CD4-positive, alpha-beta T cell (primary cell): ENCODE results near the gene MED17. TPM values are rescaled to one million over a fixed set of nuclear protein-coding genes. Genes with fewer than 3 reads are reported as not detected.
"Not testable (repeated sequence)": the region's sequence is repeated elsewhere in the genome, so short reads cannot be mapped to it uniquely, and the experiment has no call there.

Experiments
- ATAC-seq: fragments of 200-7000 bp; cut with Tn5 transposase; one replicate; pipeline ENCODE4 v1.10.0; 2022; ENCODE audit warnings: mild to moderate bottlenecking; ENCODE audit not compliant: poor library complexity
- CTCF ChIA-PET: fragments of 350-600 bp; sonication (Branson Sonifier 250); formaldehyde crosslinking; loops from one replicate; lab custom pipeline; 2021; ENCODE audit warnings: antibody characterized with exemption, inconsistent platforms; lab: Charles Lee
- POLR2A ChIA-PET: fragments of 350-600 bp; sonication (Branson Sonifier 250); formaldehyde crosslinking; loops from one replicate; lab custom pipeline; 2021; ENCODE audit warnings: antibody characterized with exemption, inconsistent platforms; lab: Charles Lee
- DNase-seq, 14 experiments: peaks; one replicate each; pipeline ENCODE4 v3.0.0-alpha.2; 2013 to 2020; ENCODE audit warnings: mixed read lengths in 2 of 14
- H3K27ac ChIP-seq, 2 donors: one replicate each; pipeline versions ENCODE4 v1.5.1 to v1.7.0; 2013; ENCODE audit warnings: low read length in 2 of 2, low read depth in 1 of 2, mild to moderate bottlenecking in 1 of 2
- H3K27me3 ChIP-seq, 2 experiments: 1 replicate in 1 of 2; 2 replicates in 1 of 2; pipeline versions ENCODE4 v1.6.1 to v1.7.0; 2013; ENCODE audit warnings: low read length in 2 of 2, control low read depth in 1 of 2, mild to moderate bottlenecking in 1 of 2, moderate library complexity in 1 of 2; ENCODE audit not compliant: insufficient read depth in 2 of 2, control insufficient read depth in 1 of 2
- H3K36me3 ChIP-seq: one replicate; pipeline ENCODE4 v1.6.1; 2013; ENCODE audit warnings: low read length, control low read depth; ENCODE audit not compliant: insufficient read depth
- H3K4me1 ChIP-seq: one replicate; pipeline ENCODE4 v1.6.1; 2013; ENCODE audit warnings: low read length, control low read depth; ENCODE audit not compliant: insufficient read depth
- H3K4me3 ChIP-seq: one replicate; pipeline ENCODE4 v1.5.1; 2013; ENCODE audit warnings: mild to moderate bottlenecking, low read length, moderate library complexity
- H3K9me3 ChIP-seq, 2 experiments: 1 replicate in 1 of 2; 2 replicates in 1 of 2; pipeline versions ENCODE4 v1.6.1 to v1.7.0; 2013; ENCODE audit warnings: low read length in 2 of 2, mild to moderate bottlenecking in 2 of 2, control low read depth in 1 of 2, moderate library complexity in 1 of 2; ENCODE audit not compliant: control insufficient read depth in 1 of 2, insufficient read depth in 1 of 2
- H3K27ac Mint-ChIP-seq: one replicate; pipeline ENCODE4 v1.8.0; 2020; ENCODE audit warnings: mixed read lengths
- H3K27me3 Mint-ChIP-seq: one replicate; pipeline ENCODE4 v1.8.0; 2021; ENCODE audit warnings: mixed read lengths
- H3K36me3 Mint-ChIP-seq: one replicate; pipeline ENCODE4 v1.8.0; 2021; ENCODE audit warnings: low read depth, mixed read lengths
- H3K4me1 Mint-ChIP-seq: one replicate; pipeline ENCODE4 v1.8.0; 2021; ENCODE audit warnings: low read depth, mixed read lengths
- H3K4me3 Mint-ChIP-seq: one replicate; pipeline ENCODE4 v1.8.0; 2020; ENCODE audit warnings: mild to moderate bottlenecking, mixed read lengths
- H3K9me3 Mint-ChIP-seq: one replicate; pipeline ENCODE4 v1.8.0; 2020; ENCODE audit warnings: mixed read lengths
- intact Hi-C, 2 experiments: fragments of 100-400 bp; cut with DNase I in 1 of 2; cut with micrococcal nuclease in 1 of 2; formaldehyde crosslinking; loops; one replicate each; pipeline versions ENCODE4 v1.15.1 to v1.9.0; 2023 to 2025; cut with DNase I, micrococcal nuclease
- total RNA-seq, 174 experiments: library from RNA in 2 of 174; stranded (reverse) in 2 of 174; gene quantifications; one replicate each; pipeline ENCODE4 v1.2.3 and lab custom pipeline; 2021 to 2026
- TF ChIP-seq, protein P1 (sequence below): fragments of 200-600 bp; IDR thresholded peaks from one replicate; pipeline ENCODE4 v1.8.0; 2022; ENCODE audit warnings: antibody characterized with exemption, mild to moderate bottlenecking

MED17 gene
- total RNA-seq, 2 experiments from 2014 or later, result 63.1 to 63.6 TPM

DNA sequence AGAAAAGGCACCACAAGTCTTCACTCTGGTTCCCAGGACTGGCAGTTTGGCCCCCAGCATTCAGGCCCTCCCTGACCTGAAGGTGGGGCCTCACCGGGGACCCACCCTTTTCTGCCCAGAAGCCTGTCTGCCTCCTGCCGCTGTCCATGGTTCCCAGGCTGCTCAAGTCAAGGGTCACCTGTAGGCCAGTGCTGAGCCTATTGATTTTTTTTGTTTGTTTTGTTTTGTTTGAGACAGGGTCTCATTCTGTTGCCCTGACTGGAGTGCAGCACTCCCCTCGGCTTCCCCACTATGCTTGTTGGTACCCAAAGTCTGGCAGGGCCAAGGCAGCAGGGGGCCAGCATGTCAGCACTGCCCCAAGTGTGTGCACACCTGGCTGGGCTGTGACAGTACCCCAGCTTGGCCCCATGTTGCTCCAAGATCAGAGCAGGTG lies 11.0 kb upstream of the MED17 start:
- intact Hi-C loops, result no loop called here
- ChIA-PET CTCF (interaction anchor here (1.3 kb wide), 1 partner anchor 11 kb away, joined by 3 read pairs; the partner anchor contains the start of gene MED17), POLR2A (interaction anchor here (1.2 kb wide), 1 partner anchor 11 kb away, joined by 5 read pairs; the partner anchor contains the start of gene MED17)
- ATAC-seq, result no peak
- Histone ChIP-seq H3K27me3 (no peaks in the 10 kb centered on the region), H3K4me1 (no peaks in the 10 kb centered on the region), H3K4me3 (no peak overlapping the region), H3K36me3 (no peaks in the 10 kb centered on the region), H3K9me3 (peaks cover 0 to 14% of the 10 kb centered on the region in 2 experiments), H3K27ac (no peak overlapping the region)
- Mint-ChIP-seq H3K9me3 (no peaks in the 10 kb centered on the region), H3K4me3 (no peak overlapping the region), H3K4me1 (no peaks in the 10 kb centered on the region), H3K36me3 (no peaks in the 10 kb centered on the region), H3K27ac (no peak overlapping the region), H3K27me3 (no peaks in the 10 kb centered on the region)
- DNase-seq, result no peak
- TF ChIP-seq, protein P1, sequence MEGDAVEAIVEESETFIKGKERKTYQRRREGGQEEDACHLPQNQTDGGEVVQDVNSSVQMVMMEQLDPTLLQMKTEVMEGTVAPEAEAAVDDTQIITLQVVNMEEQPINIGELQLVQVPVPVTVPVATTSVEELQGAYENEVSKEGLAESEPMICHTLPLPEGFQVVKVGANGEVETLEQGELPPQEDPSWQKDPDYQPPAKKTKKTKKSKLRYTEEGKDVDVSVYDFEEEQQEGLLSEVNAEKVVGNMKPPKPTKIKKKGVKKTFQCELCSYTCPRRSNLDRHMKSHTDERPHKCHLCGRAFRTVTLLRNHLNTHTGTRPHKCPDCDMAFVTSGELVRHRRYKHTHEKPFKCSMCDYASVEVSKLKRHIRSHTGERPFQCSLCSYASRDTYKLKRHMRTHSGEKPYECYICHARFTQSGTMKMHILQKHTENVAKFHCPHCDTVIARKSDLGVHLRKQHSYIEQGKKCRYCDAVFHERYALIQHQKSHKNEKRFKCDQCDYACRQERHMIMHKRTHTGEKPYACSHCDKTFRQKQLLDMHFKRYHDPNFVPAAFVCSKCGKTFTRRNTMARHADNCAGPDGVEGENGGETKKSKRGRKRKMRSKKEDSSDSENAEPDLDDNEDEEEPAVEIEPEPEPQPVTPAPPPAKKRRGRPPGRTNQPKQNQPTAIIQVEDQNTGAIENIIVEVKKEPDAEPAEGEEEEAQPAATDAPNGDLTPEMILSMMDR, result no peak

DNA sequence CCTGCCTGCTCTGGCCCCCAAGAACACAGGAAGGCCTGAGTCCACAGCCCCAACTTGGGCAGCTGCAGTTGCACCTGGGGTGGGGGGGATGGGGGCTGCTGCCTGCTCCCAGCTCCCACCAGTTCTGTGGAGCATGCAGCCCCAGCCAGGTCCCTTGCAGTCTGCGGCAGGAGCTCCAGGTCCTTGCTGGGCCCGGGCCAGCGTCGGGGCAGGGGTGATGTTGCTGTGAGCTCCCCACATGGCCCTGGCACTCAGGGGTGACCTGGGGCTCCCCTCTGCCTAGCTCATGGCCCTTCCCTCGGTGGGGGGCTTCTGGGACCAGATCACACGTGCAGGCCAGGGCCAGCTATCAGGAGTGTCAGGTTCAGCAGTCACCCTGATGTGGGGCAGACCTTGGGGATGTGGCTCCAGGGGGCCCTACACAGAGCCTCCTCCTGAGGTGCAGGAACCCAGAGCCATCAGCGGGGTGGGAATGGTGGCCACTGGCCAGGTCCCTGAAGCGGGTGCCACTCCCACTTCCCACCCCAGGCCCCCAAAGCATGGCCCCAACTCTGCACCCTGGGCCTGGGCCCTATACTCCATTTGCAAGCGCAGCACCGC lies 10.4 kb upstream of the MED17 start:
- Histone ChIP-seq H3K27me3 (no peaks in the 10 kb centered on the region), H3K9me3 (peaks cover 0 to 14% of the 10 kb centered on the region in 2 experiments), H3K4me3 (no peak overlapping the region), H3K4me1 (no peaks in the 10 kb centered on the region), H3K27ac (no peak overlapping the region), H3K36me3 (no peaks in the 10 kb centered on the region)
- intact Hi-C loops, result no loop called here
- Mint-ChIP-seq H3K27me3 (no peaks in the 10 kb centered on the region), H3K27ac (no peak overlapping the region), H3K4me1 (no peaks in the 10 kb centered on the region), H3K9me3 (no peaks in the 10 kb centered on the region), H3K36me3 (no peaks in the 10 kb centered on the region), H3K4me3 (no peak overlapping the region)
- DNase-seq, result no peak
- POLR2A ChIA-PET, result no interaction called here
- ATAC-seq, result no peak
- TF ChIP-seq, protein P1, result no peak
- CTCF ChIA-PET, result no interaction called here

DNA sequence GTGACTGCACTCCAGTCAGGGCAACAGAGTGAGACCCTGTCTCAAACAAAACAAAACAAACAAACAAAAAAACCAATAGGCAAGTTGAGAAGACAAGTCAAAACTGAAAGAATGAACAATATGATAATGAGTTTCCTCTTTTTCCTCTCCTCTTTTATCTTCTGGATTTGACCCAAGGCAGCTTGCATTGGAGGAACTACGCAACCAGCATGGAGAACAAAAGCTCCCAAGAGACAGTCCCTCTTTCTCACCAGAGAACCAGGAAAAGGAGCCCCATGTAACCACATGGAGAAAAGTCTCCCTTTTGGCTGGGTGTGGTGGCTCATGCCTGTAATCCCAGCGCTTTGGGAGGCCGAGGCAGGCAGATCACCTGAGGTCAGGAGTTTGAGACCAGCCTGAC lies 9.5 kb upstream of the MED17 start:
- DNase-seq, H3K27me3 Mint-ChIP-seq, H3K36me3 ChIP-seq, H3K9me3 Mint-ChIP-seq, POLR2A ChIA-PET, H3K4me3 Mint-ChIP-seq, H3K27me3 ChIP-seq, H3K27ac ChIP-seq, CTCF ChIA-PET, ATAC-seq, intact Hi-C loops, H3K4me1 ChIP-seq, H3K27ac Mint-ChIP-seq, H3K4me1 Mint-ChIP-seq, H3K36me3 Mint-ChIP-seq, H3K4me3 ChIP-seq: not testable (repeated sequence)
- peaks cover 0 to 14% of the 10 kb centered on the region in 2 experiments for H3K9me3 ChIP-seq

- POLR2A ChIA-PET, result interaction anchor here (0.7 kb wide), 1 partner anchor 127 kb away, joined by 3 read pairs; no protein-coding TSS in a partner anchor
These were observed 8.8 kb upstream of the MED17 start for GRCh38 chr11:93775289-93775688.

More at GRCh38 chr11:93775289-93775688, 8.8 kb upstream of the MED17 start:
- Mint-ChIP-seq H3K4me3 (no peak overlapping the region), H3K27me3 (no peaks in the 10 kb centered on the region), H3K4me1 (no peaks in the 10 kb centered on the region), H3K27ac (no peak overlapping the region), H3K9me3 (no peaks in the 10 kb centered on the region), H3K36me3 (no peaks in the 10 kb centered on the region)
- H3K27me3 ChIP-seq, result no peaks in the 10 kb centered on the region
- intact Hi-C loops, result no loop called here
- no peak overlapping the region for H3K27ac ChIP-seq
- H3K36me3 ChIP-seq, result no peaks in the 10 kb centered on the region
- no peak overlapping the region for H3K4me3 ChIP-seq
- DNase-seq (peak in 2 of 14 experiments; percentile 5 to 13), ATAC-seq (no peak)
- peaks cover 0 to 14% of the 10 kb centered on the region in 2 experiments for H3K9me3 ChIP-seq
- CTCF ChIA-PET, result no interaction called here
- no peaks in the 10 kb centered on the region for H3K4me1 ChIP-seq
- TF ChIP-seq, protein P1, result no peak
